Measurements from ENCODE around the gene AGPAT1. TPM values are rescaled to one million over a fixed set of nuclear protein-coding genes. Genes with fewer than 3 reads are reported as not detected.

The AGPAT1 gene
- total and polyA plus RNA-seq, 2 of the 13 experiments (the other 11 are each of a cell fraction or from before 2014, with no cell fraction given): 51.3 to 139 TPM

DNA sequence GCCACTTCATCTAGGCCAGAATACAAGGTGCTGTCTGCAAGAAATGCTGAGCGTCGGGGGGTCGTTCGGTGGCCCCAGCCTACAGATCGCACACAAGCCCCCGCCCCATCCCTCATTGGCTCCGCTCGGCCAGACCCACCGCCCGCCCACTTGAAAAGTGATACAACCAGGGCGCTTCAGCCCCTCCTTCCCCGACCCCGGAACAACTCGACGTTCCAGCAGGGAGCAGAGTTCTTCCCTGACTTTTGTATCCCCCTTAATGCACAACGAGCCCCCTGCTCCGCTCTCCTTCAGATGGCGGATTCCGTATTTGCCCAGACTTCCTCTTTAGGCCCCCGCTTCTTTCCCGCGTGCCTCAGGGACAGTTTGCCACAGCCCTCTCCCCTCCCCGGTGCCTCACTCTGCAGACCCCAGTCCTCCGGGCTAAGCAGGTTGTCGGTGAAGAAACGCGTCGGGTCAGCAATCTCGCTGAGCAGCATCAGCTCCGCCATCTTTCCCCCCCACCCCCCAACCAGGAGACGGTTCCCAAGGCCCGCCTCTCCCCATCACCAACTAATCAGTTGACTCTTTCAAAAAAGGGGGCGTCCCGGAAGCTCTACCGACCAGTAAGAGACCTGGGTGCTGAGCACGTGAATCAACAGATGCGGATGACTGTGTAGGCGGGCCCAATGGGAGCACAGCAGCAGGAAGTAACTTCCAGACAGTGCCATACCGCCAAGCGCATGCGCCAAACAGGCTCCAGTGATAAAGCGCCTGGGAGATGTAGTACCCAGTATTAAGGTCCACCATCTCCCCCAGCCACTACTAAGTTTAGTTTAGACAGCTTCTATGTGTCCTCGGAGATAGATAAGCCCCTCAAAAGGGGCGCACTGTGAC, 47.9 kb downstream of the AGPAT1 start, which contains the start of gene ATF6B (continued):
- TF ChIP-seq, protein P1, sequence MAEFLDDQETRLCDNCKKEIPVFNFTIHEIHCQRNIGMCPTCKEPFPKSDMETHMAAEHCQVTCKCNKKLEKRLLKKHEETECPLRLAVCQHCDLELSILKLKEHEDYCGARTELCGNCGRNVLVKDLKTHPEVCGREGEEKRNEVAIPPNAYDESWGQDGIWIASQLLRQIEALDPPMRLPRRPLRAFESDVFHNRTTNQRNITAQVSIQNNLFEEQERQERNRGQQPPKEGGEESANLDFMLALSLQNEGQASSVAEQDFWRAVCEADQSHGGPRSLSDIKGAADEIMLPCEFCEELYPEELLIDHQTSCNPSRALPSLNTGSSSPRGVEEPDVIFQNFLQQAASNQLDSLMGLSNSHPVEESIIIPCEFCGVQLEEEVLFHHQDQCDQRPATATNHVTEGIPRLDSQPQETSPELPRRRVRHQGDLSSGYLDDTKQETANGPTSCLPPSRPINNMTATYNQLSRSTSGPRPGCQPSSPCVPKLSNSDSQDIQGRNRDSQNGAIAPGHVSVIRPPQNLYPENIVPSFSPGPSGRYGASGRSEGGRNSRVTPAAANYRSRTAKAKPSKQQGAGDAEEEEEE (CRISPR knock-in tag; IDR thresholded peaks at IDR 0.05; ENCODE audit: borderline replicate concordance): no peak
- TF ChIP-seq RFX5 (IDR thresholded peaks at IDR 0.05; ENCODE audit: low read depth, low read length) (peak; percentile 54), HCFC1 (IDR thresholded peaks at IDR 0.05; ENCODE audit: low read depth, low read length) (peak; percentile 65), SMAD9 (CRISPR knock-in tag; IDR thresholded peaks at IDR 0.05) (no peak), ZNF260 (CRISPR knock-in tag; IDR thresholded peaks at IDR 0.05; ENCODE audit: borderline replicate concordance, low read depth) (no peak), DRAP1 (CRISPR knock-in tag; IDR thresholded peaks at IDR 0.05) (no peak; the same call in 1 of the 2 replicates), KDM5A (IDR thresholded peaks at IDR 0.05; ENCODE audit: borderline replicate concordance, low read length) (peak; percentile 96), USF2 (IDR thresholded peaks at IDR 0.05; ENCODE audit: low read depth, low read length) (peak; percentile 86), USF2 (CRISPR knock-in tag; IDR thresholded peaks at IDR 0.05; ENCODE audit: borderline replicate concordance) (peak; percentile 86; the same call in 1 of the 2 replicates), ZNF251 (CRISPR knock-in tag; IDR thresholded peaks at IDR 0.05) (no peak), FIP1L1 (IDR thresholded peaks at IDR 0.05; ENCODE audit: borderline replicate concordance, insufficient read depth, low read depth, low read length) (no peak), MYNN (CRISPR knock-in tag; IDR thresholded peaks at IDR 0.05; ENCODE audit: low read depth) (no peak), SRSF9 (IDR thresholded peaks at IDR 0.05; ENCODE audit: borderline replicate concordance, insufficient read depth, low read depth, low read length, poor library complexity, severe bottlenecking) (no peak), HHEX (CRISPR knock-in tag; IDR thresholded peaks at IDR 0.05) (no peak)
- TF ChIP-seq, protein P2, sequence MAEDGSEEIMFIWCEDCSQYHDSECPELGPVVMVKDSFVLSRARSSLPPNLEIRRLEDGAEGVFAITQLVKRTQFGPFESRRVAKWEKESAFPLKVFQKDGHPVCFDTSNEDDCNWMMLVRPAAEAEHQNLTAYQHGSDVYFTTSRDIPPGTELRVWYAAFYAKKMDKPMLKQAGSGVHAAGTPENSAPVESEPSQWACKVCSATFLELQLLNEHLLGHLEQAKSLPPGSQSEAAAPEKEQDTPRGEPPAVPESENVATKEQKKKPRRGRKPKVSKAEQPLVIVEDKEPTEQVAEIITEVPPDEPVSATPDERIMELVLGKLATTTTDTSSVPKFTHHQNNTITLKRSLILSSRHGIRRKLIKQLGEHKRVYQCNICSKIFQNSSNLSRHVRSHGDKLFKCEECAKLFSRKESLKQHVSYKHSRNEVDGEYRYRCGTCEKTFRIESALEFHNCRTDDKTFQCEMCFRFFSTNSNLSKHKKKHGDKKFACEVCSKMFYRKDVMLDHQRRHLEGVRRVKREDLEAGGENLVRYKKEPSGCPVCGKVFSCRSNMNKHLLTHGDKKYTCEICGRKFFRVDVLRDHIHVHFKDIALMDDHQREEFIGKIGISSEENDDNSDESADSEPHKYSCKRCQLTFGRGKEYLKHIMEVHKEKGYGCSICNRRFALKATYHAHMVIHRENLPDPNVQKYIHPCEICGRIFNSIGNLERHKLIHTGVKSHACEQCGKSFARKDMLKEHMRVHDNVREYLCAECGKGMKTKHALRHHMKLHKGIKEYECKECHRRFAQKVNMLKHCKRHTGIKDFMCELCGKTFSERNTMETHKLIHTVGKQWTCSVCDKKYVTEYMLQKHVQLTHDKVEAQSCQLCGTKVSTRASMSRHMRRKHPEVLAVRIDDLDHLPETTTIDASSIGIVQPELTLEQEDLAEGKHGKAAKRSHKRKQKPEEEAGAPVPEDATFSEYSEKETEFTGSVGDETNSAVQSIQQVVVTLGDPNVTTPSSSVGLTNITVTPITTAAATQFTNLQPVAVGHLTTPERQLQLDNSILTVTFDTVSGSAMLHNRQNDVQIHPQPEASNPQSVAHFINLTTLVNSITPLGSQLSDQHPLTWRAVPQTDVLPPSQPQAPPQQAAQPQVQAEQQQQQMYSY (CRISPR knock-in tag; IDR thresholded peaks at IDR 0.05): no peak
- TF ChIP-seq, protein P3, sequence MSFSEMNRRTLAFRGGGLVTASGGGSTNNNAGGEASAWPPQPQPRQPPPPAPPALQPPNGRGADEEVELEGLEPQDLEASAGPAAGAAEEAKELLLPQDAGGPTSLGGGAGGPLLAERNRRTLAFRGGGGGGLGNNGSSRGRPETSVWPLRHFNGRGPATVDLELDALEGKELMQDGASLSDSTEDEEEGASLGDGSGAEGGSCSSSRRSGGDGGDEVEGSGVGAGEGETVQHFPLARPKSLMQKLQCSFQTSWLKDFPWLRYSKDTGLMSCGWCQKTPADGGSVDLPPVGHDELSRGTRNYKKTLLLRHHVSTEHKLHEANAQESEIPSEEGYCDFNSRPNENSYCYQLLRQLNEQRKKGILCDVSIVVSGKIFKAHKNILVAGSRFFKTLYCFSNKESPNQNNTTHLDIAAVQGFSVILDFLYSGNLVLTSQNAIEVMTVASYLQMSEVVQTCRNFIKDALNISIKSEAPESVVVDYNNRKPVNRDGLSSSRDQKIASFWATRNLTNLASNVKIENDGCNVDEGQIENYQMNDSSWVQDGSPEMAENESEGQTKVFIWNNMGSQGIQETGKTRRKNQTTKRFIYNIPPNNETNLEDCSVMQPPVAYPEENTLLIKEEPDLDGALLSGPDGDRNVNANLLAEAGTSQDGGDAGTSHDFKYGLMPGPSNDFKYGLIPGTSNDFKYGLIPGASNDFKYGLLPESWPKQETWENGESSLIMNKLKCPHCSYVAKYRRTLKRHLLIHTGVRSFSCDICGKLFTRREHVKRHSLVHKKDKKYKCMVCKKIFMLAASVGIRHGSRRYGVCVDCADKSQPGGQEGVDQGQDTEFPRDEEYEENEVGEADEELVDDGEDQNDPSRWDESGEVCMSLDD (CRISPR knock-in tag; IDR thresholded peaks at IDR 0.05; ENCODE audit: borderline replicate concordance): no peak
